B cell (primary cell): ENCODE data around the gene FOXQ1. TPM values are rescaled to one million over a fixed set of nuclear protein-coding genes. Genes with fewer than 3 reads are reported as not detected.

Experiments
- ATAC-seq: fragments of 200-7000 bp; cut with Tn5 transposase; one replicate; pipeline ENCODE4 v1.10.0; 2021; ENCODE audit warnings: low read depth, mild to moderate bottlenecking, moderate number of reproducible peaks, moderate library complexity
- CTCF ChIA-PET: fragments of 350-600 bp; sonication (Branson Sonifier 250); formaldehyde crosslinking; loops from one replicate; lab custom pipeline; 2021; ENCODE audit warnings: antibody characterized with exemption, inconsistent platforms; lab: Charles Lee
- POLR2A ChIA-PET: fragments of 350-600 bp; sonication (Branson Sonifier 250); formaldehyde crosslinking; loops from one replicate; lab custom pipeline; 2021; ENCODE audit warnings: antibody characterized with exemption; lab: Charles Lee
- DNase-seq: peaks from one replicate; pipeline ENCODE4 v3.0.0; 2013
- H2AFZ ChIP-seq: 2 replicates; pipeline ENCODE4 v1.6.1; 2012; ENCODE audit warnings: mild to moderate bottlenecking, low read depth, low read length; ENCODE audit not compliant: insufficient read depth, poor library complexity, severe bottlenecking
- H3K27ac ChIP-seq, 2 donors: 1 replicate in 1 of 2; 2 replicates in 1 of 2; pipeline ENCODE4 v1.5.1; 2012 to 2013; ENCODE audit warnings: low read length in 2 of 2, mild to moderate bottlenecking in 2 of 2, moderate library complexity in 1 of 2
- H3K27me3 ChIP-seq, 4 experiments: fragments of 200-600 bp in 1 of 4; sonication (generic) in 1 of 4; replicated peaks in 1 of 4; 1 replicate in 2 of 4; 2 replicates in 2 of 4; pipeline versions ENCODE4 v1.6.1 to v1.7.0; 2013 to 2016; ENCODE audit warnings: low read length in 3 of 4, mild to moderate bottlenecking in 2 of 4, mixed read lengths in 1 of 4, moderate library complexity in 1 of 4; ENCODE audit not compliant: insufficient read depth in 4 of 4, control insufficient read depth in 3 of 4; ENCODE audit errors: control extremely low read depth in 1 of 4
- H3K36me3 ChIP-seq, 2 experiments: replicated peaks in 1 of 2; 1 replicate in 1 of 2; 2 replicates in 1 of 2; pipeline versions ENCODE4 v1.6.1 to v1.7.1; 2013; ENCODE audit warnings: low read length in 1 of 2; ENCODE audit not compliant: insufficient read depth in 2 of 2, control insufficient read depth in 1 of 2; ENCODE audit errors: control extremely low read depth in 1 of 2, extremely low read depth in 1 of 2
- H3K4me1 ChIP-seq, 2 donors: fragments of 200-600 bp in 1 of 2; sonication (generic) in 1 of 2; 1 replicate in 1 of 2; 2 replicates in 1 of 2; pipeline versions ENCODE4 v1.5.1 to v1.6.1; 2013 to 2017; ENCODE audit warnings: low read length in 2 of 2; ENCODE audit not compliant: control insufficient read depth in 2 of 2, insufficient read depth in 2 of 2
- H3K4me2 ChIP-seq: replicated peaks from 2 replicates; pipeline ENCODE3; 2012; ENCODE audit warnings: mild to moderate bottlenecking, low read depth, low read length; ENCODE audit not compliant: poor library complexity, severe bottlenecking
- H3K4me3 ChIP-seq, 5 experiments: fragments of 200-600 bp in 1 of 5; sonication (generic) in 1 of 5; 1 replicate in 3 of 5; 2 replicates in 2 of 5; pipeline versions ENCODE4 v1.5.1 to v1.7.0; 2011 to 2016; ENCODE audit warnings: low read length in 4 of 5, mild to moderate bottlenecking in 4 of 5, low read depth in 2 of 5, control low read depth in 1 of 5, moderate library complexity in 1 of 5; ENCODE audit not compliant: insufficient read depth in 1 of 5; ENCODE audit errors: control extremely low read depth in 1 of 5, extremely low read depth in 1 of 5
- H3K79me2 ChIP-seq: fragments of 200-600 bp; sonication (generic); one replicate; pipeline ENCODE4 v1.6.0; 2016; ENCODE audit warnings: low read length; ENCODE audit not compliant: control insufficient read depth, insufficient read depth
- H3K9ac ChIP-seq: fragments of 200-600 bp; sonication (generic); 2 replicates; pipeline ENCODE4 v1.6.1; 2017; ENCODE audit warnings: mild to moderate bottlenecking, low read length, moderate library complexity
- H3K9me3 ChIP-seq, 3 donors: one replicate each; pipeline versions ENCODE4 v1.6.1 to v1.7.1; 2013; ENCODE audit warnings: low read length in 2 of 3; ENCODE audit not compliant: control insufficient read depth in 2 of 3, insufficient read depth in 1 of 3; ENCODE audit errors: control extremely low read depth in 1 of 3
- H4K20me1 ChIP-seq: 2 replicates; pipeline ENCODE4 v1.6.0; 2012; ENCODE audit warnings: mild to moderate bottlenecking, low read length; ENCODE audit not compliant: insufficient read depth, control insufficient read depth, poor library complexity, severe bottlenecking
- H3K27ac Mint-ChIP-seq: one replicate; pipeline ENCODE4 v1.8.0; 2021; ENCODE audit warnings: mixed read lengths
- H3K27me3 Mint-ChIP-seq: one replicate; pipeline ENCODE4 v1.8.0; 2021; ENCODE audit warnings: mixed read lengths
- H3K4me1 Mint-ChIP-seq: one replicate; pipeline ENCODE4 v1.8.0; 2021; ENCODE audit warnings: mixed read lengths
- H3K4me3 Mint-ChIP-seq: one replicate; pipeline ENCODE4 v1.8.0; 2021; ENCODE audit warnings: mixed read lengths
- H3K9me3 Mint-ChIP-seq: one replicate; pipeline ENCODE4 v1.8.0; 2022; ENCODE audit warnings: mixed read lengths; ENCODE audit not compliant: insufficient read depth
- EZH2 ChIP-seq: IDR thresholded peaks from 2 replicates; pipeline ENCODE4 v1.6.1; 2012; ENCODE audit warnings: borderline replicate concordance, low read depth, mild to moderate bottlenecking, moderate library complexity, low read length; ENCODE audit not compliant: insufficient read depth, poor library complexity, severe bottlenecking
- WGBS: methylation state at CpG from one replicate; pipeline ENCODE4 v1.1.5; 2013; ENCODE audit warnings: missing lambda C conversion rate; ENCODE audit not compliant: insufficient coverage; 5-methylcytosine and 5-hydroxymethylcytosine counted together
- intact Hi-C: fragments of 100-400 bp; cut with micrococcal nuclease; formaldehyde crosslinking; loops from one replicate; pipeline ENCODE4 v1.10.0; 2022
- polyA plus RNA-seq: library from polyadenylated mRNA; depleted of rRNA; stranded (reverse); fragments of >200 nt; gene quantifications from 2 replicates; pipeline ENCODE4 v1.2.3, GENCODE V29; 2012
- total RNA-seq, 2 donors: library from RNA; stranded (reverse); fragments of 120-200 nt in 1 of 2; gene quantifications; 1 replicate in 1 of 2; 2 replicates in 1 of 2; pipeline versions ENCODE4 v1.2.3 to v1.2.4, GENCODE V29; 2013 to 2022
- TF ChIP-seq, protein P1 (sequence below): fragments of 200-600 bp; IDR thresholded peaks from one replicate; pipeline ENCODE4 v1.8.0; 2022; ENCODE audit warnings: antibody characterized with exemption, mild to moderate bottlenecking

Gene FOXQ1
- total and polyA plus RNA-seq, 2 donors (not counting 1 experiment from before 2014, with no cell fraction given): not detected

GRCh38 chr6:1281746-1282145 is 30.2 kb upstream of the FOXQ1 start:
- Mint-ChIP-seq H3K4me3 (no peak overlapping the region), H3K4me1 (no peaks in the 10 kb centered on the region), H3K27me3 (peaks cover 36% of the 10 kb centered on the region), H3K9me3 (no peaks in the 10 kb centered on the region), H3K27ac (no peak overlapping the region)
- no peaks in the 10 kb centered on the region for H4K20me1 ChIP-seq
- H3K27me3 ChIP-seq: peaks cover 0 to 6% (median 0%) of the 10 kb centered on the region in 4 experiments
- H3K4me2 ChIP-seq: no peak overlapping the region
- ChIA-PET CTCF (no interaction called here), POLR2A (no interaction called here)
- WGBS: 43% methylated on average over 5 of the region's 8 CpGs
- no peak overlapping the region for H2AFZ ChIP-seq
- TF ChIP-seq, protein P1, sequence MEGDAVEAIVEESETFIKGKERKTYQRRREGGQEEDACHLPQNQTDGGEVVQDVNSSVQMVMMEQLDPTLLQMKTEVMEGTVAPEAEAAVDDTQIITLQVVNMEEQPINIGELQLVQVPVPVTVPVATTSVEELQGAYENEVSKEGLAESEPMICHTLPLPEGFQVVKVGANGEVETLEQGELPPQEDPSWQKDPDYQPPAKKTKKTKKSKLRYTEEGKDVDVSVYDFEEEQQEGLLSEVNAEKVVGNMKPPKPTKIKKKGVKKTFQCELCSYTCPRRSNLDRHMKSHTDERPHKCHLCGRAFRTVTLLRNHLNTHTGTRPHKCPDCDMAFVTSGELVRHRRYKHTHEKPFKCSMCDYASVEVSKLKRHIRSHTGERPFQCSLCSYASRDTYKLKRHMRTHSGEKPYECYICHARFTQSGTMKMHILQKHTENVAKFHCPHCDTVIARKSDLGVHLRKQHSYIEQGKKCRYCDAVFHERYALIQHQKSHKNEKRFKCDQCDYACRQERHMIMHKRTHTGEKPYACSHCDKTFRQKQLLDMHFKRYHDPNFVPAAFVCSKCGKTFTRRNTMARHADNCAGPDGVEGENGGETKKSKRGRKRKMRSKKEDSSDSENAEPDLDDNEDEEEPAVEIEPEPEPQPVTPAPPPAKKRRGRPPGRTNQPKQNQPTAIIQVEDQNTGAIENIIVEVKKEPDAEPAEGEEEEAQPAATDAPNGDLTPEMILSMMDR: no peak
- TF ChIP-seq EZH2: no peak
- H3K27ac ChIP-seq: no peak overlapping the region
- no peaks in the 10 kb centered on the region for H3K9me3 ChIP-seq
- no peaks in the 10 kb centered on the region for H3K36me3 ChIP-seq
- H3K4me3 ChIP-seq: no peak overlapping the region
- no peak for DNase-seq
- no peaks in the 10 kb centered on the region for H3K79me2 ChIP-seq
- H3K9ac ChIP-seq: no peak overlapping the region
- H3K4me1 ChIP-seq: no peaks in the 10 kb centered on the region
- no peak for ATAC-seq
- intact Hi-C loops: no loop called here

GRCh38 chr6:1283501-1283900 is 28.4 kb upstream of the FOXQ1 start:
- Mint-ChIP-seq H3K27ac (no peak overlapping the region), H3K27me3 (peaks cover 36% of the 10 kb centered on the region), H3K4me1 (no peaks in the 10 kb centered on the region), H3K4me3 (no peak overlapping the region), H3K9me3 (no peaks in the 10 kb centered on the region)
- H3K27ac ChIP-seq: no peak overlapping the region
- TF ChIP-seq, protein P1: no peak
- no peak for TF ChIP-seq EZH2
- H3K4me3 ChIP-seq: no peak overlapping the region
- ATAC-seq: no peak
- no peak overlapping the region for H3K9ac ChIP-seq
- DNase-seq: no peak
- WGBS: 100% methylated on average over 2 of the region's 3 CpGs
- H3K27me3 ChIP-seq: peaks cover 0 to 6% (median 0%) of the 10 kb centered on the region in 4 experiments
- intact Hi-C loops: no loop called here
- no peak overlapping the region for H3K4me2 ChIP-seq
- no peaks in the 10 kb centered on the region for H3K4me1 ChIP-seq
- H3K36me3 ChIP-seq: no peaks in the 10 kb centered on the region
- ChIA-PET POLR2A (no interaction called here), CTCF (no interaction called here)
- no peak overlapping the region for H2AFZ ChIP-seq
- H4K20me1 ChIP-seq: no peaks in the 10 kb centered on the region
- no peaks in the 10 kb centered on the region for H3K9me3 ChIP-seq
- H3K79me2 ChIP-seq: no peaks in the 10 kb centered on the region
